GM19468 (cell line): ENCODE results near the gene RTN4RL1.
A peak's percentile ranks its signal among the peaks of the same experiment; 100 is the strongest.

Source experiments
- ATAC-seq: cut with Tn5 transposase; IDR thresholded peaks from one replicate; pipeline ENCODE4 v1.9.1; 2021; ENCODE audit warnings: mild to moderate bottlenecking, moderate library complexity, moderate number of reproducible peaks; ENCODE audit not compliant: unreplicated experiment; ENCODE audit errors: extremely low read depth

The RTN4RL1 gene

GRCh38 chr17:2025220-2025621, at the start of gene RTN4RL1:
Gene RTN4RL1 (minus strand): TSS chr17:2025334. CDS start chr17:2024865, 469 bp downstream.
- no peak for ATAC-seq

DNA sequence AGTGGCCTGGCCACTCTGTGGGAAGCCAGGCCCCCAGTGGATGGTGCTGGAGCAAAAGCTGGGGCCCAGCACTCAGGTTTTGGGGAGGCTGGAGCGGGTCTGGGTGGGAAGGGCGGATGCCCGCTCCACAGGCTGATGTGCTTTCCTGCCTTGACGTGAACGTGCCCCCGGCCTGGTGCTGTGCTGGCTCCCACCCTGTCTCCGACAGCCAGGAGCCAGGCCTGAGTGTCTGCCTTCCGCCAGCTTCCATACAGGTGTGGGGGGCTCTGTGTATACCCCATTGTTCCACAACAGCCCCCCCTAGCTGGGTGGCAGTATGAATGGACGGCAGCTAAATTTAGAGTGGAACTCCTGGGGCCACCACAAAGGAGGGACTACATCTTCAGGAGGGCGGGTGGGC, 49.8 kb upstream of the RTN4RL1 start:
- ATAC-seq, result no peak

- no peak for ATAC-seq
Observed at GRCh38 chr17:2071455-2072281, 46.5 kb upstream of the RTN4RL1 start.

- ATAC-seq, result no peak
Observed at GRCh38 chr17:2071024-2071385, 45.9 kb upstream of the RTN4RL1 start.

DNA sequence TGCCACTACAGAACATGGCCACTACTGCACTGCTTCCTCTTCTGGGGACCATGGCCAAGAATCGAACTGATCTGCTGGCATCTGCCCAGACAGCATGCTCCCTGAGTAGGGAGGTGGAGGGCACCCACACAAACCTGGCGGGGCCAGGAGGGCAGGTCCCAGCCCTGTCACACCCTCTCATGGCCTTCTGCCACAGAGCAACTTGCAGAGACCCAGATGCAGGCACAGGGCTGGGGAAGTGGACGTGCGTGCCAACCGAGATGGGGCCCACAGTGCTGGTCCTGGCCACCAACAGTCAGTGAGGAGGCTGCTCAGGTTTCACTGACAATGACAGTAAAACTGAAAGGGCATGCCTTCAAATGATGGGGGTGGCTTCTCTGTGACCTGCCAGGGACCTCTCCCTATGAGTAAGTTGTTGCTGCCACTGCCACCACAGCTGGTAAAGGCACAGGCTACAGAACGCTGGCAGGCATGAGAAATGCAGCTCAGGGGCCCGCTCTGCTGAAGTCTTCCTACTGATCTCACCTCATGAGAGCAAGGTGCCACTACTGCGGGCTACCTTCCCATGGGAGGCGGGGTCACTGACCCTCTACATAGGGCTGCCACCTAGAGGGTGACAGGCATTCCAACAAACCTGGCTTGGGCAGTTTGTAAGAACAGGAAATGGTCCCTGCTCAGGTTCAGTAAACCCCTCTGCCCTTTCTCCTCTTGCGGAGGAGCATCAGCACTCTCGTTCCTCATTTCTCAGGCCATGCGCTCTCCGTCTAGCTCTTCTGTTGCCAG, 45.3 kb upstream of the RTN4RL1 start:
- ATAC-seq, result peak; percentile 50

- ATAC-seq, result no peak
Observed at GRCh38 chr17:2068519-2069051, 43.5 kb upstream of the RTN4RL1 start.

GRCh38 chr17:2068031-2068518, 42.9 kb upstream of the RTN4RL1 start:
- ATAC-seq, result no peak

DNA sequence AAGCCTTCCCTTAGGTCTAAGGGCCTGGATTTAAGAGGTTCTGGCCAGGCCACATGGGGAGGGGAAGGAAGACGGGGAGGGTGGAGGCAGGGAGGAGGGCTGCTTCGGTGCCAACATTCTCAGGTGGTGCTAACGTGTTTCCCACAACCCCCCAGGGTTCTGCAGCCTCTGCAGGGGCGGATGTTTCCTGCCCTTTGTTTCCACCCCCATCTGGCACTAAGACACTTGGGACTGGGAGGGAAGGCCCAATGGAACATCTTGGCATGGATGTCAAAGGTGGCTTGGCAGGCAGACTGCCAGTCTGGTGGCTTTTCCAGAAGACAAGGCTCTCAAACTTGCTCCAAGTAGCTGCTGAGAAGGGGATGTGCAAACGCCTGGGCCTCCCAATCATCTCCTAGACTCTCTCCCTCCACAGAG, 42.5 kb upstream of the RTN4RL1 start:
- ATAC-seq, result no peak

- ATAC-seq, result no peak
Observed at GRCh38 chr17:2067048-2067561, 42.0 kb upstream of the RTN4RL1 start.

GRCh38 chr17:2065949-2066400, 40.8 kb upstream of the RTN4RL1 start:
- ATAC-seq, result no peak

- ATAC-seq, result no peak
Observed at GRCh38 chr17:2064980-2065785, 40.0 kb upstream of the RTN4RL1 start.

DNA sequence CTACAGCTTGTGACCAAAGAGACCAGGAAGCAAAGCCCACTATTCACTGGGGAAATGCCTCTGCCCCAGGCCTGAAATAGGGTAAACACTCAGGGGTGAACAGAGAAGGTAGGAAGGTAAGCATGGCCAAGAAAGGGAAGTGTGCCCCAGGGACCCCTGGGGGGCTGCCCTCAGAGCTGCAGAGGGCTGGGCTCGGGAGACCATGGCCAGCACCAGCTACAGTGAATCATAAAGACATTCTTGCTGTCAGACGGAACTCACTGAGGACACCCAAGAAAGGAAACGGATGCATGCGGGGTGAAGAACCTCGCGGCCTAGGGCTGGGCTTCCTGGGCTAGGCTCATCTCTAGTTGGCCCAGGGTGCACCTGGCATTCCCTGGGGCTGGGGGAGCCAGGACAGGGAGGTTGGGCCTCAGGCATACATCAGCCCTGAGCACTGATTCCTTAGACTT, 39.4 kb upstream of the RTN4RL1 start:
- no peak for ATAC-seq

- no peak for ATAC-seq
Observed at GRCh38 chr17:2064147-2064489, 39.0 kb upstream of the RTN4RL1 start.

DNA sequence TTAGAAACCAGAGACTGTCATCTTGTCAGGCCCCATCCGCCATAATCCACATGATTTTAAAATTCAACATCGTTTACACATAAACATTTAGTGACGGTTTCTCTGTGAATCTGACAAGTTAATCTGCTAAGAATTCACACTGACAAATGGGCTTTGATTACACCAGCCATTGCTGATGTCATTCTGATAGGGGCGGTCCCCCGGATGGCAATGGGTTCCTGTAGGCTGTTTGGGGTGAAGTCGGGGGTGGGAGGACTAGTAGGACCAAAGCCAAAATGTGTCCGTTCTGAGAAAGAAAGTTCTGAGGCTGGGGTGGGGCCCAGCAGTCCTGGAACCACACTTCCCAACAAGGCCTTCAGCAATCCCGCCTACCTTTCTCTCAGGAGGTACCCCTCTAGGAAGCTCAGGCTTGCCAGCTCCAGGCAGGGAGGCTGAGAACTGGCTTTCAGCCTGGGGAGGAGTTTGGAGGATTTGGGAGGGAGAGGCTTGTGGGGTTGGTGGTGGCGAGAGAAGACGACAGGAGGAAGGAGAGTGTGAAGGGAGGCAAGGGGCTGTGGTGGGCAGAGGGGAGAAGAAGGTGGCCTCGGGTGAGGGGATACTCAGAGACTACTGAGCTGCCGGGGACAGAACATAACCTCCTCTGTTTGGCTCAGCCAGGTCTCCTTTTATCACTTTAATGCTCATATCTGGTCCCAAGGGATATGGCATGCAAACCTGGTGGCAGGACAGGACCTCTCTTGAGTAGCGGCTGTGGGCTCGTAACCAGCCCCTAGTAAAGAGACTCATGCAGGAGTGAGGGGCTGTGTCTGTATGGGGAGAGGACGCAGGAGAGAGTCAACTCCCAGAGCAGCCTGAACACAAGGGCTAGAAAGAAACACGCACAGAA, 38.4 kb upstream of the RTN4RL1 start:
- ATAC-seq, result no peak

GRCh38 chr17:2062571-2063183, 37.5 kb upstream of the RTN4RL1 start:
- ATAC-seq, result no peak

- ATAC-seq, result no peak
Observed at GRCh38 chr17:2061441-2061958, 36.4 kb upstream of the RTN4RL1 start.

GRCh38 chr17:2060681-2061440, 35.7 kb upstream of the RTN4RL1 start:
- ATAC-seq, result no peak

- no peak for ATAC-seq
Observed at GRCh38 chr17:2060385-2060658, 35.2 kb upstream of the RTN4RL1 start.
